ENCODE results near the gene CUL2. TPM values are rescaled to one million over a fixed set of nuclear protein-coding genes. Genes with fewer than 3 reads are reported as not detected.
A peak's percentile ranks its signal among the peaks of the same experiment; 100 is the strongest.

Gene CUL2
- total RNA-seq, 1 donor, result 34.1 TPM

- no peak overlapping the region for H3K4me3 ChIP-seq (ENCODE audit: low read depth, low read length)
- TF ChIP-seq CTCF (IDR thresholded peaks at IDR 0.05; ENCODE audit: insufficient read depth, low read length), result no peak
- DNase-seq (ENCODE audit: low read depth), result no peak
Measured at GRCh38 chr10:35004651-35005050, 85.5 kb downstream of the CUL2 start.

GRCh38 chr10:35003906-35004305, 86.2 kb downstream of the CUL2 start:
- no peak overlapping the region for H3K4me3 ChIP-seq (ENCODE audit: low read depth, low read length)
- TF ChIP-seq CTCF (IDR thresholded peaks at IDR 0.05; ENCODE audit: insufficient read depth, low read length), result no peak
- no peak for DNase-seq (ENCODE audit: low read depth)

- H3K4me3 ChIP-seq (ENCODE audit: low read depth, low read length), result no peak overlapping the region
- DNase-seq (ENCODE audit: low read depth), result peak; percentile 47
- no peak for TF ChIP-seq CTCF (IDR thresholded peaks at IDR 0.05; ENCODE audit: insufficient read depth, low read length)
Measured at GRCh38 chr10:35000936-35001335, 89.2 kb downstream of the CUL2 start.

DNA sequence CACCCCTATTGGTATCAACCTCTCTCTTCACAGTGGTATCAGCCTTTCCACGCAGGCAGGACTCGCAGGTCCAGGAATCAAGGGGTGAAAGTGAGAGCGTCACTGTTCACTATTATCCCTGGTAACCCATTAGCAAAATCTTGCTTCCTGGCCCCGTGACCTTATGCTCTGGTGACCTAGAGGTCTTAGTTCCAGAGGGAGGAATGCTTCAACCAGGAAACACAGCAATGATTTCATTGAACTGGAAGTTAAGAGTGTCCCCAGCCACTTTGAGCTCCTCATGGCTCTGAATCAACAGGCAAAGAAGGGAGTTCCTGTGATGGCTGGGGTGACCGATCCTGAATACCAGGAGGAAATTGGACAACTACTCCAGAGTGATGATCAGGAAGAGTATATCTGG, 90.6 kb downstream of the CUL2 start:
- TF ChIP-seq CTCF (IDR thresholded peaks at IDR 0.05; ENCODE audit: insufficient read depth, low read length), result no peak
- H3K4me3 ChIP-seq (ENCODE audit: low read depth, low read length), result no peak overlapping the region
- DNase-seq (ENCODE audit: low read depth), result no peak

- H3K4me3 ChIP-seq (ENCODE audit: low read depth, low read length), result no peak overlapping the region
- DNase-seq (ENCODE audit: low read depth), result no peak
- no peak for TF ChIP-seq CTCF (IDR thresholded peaks at IDR 0.05; ENCODE audit: insufficient read depth, low read length)
Measured at GRCh38 chr10:34998940-34999339, 91.2 kb downstream of the CUL2 start.

DNA sequence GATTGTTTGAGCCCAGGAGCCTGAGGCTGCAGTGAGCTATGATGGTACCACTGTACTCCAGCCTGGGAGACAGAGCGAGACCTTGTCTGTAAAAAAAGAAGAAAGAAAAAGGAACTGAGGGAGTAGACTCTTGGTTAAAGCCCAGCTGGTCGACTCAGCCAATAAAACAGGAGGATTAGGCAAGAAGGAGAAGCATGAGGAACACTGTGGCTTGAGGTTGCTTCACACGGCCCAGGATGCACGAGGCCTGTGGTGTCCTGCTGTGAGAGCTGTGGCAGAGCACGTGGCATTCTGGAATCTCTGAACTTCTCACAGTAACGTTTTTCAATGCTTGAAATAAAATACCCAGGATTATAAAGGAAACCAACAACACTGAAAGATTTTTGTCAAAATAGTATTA, 93.3 kb downstream of the CUL2 start:
- peak; percentile 11 for DNase-seq (ENCODE audit: low read depth)

More for the DNA sequence above, 93.3 kb downstream of the CUL2 start:
- no peak overlapping the region for H3K4me3 ChIP-seq (ENCODE audit: low read depth, low read length)
- no peak for TF ChIP-seq CTCF (IDR thresholded peaks at IDR 0.05; ENCODE audit: insufficient read depth, low read length)
